Gastroesophageal sphincter (tissue), 3 donors: ENCODE data around the gene CSN1S1.

Experiments used
- POLR2AphosphoS5 ChIP-seq: sonication (generic); formaldehyde crosslinking; IDR thresholded peaks from one replicate; pipeline ENCODE4 v1.6.1; 2017; ENCODE audit warnings: antibody characterized with exemption
- TF ChIP-seq, protein P1 (sequence below), 4 experiments: fragments of 200-600 bp in 2 of 4; fragments of 450-650 bp in 2 of 4; sonication (generic) in 1 of 4; IDR thresholded peaks; one replicate each; pipeline ENCODE4 v1.5.1; 2017 to 2019; ENCODE audit warnings: antibody characterized with exemption in 4 of 4, mild to moderate bottlenecking in 2 of 4, moderate library complexity in 2 of 4

DNA sequence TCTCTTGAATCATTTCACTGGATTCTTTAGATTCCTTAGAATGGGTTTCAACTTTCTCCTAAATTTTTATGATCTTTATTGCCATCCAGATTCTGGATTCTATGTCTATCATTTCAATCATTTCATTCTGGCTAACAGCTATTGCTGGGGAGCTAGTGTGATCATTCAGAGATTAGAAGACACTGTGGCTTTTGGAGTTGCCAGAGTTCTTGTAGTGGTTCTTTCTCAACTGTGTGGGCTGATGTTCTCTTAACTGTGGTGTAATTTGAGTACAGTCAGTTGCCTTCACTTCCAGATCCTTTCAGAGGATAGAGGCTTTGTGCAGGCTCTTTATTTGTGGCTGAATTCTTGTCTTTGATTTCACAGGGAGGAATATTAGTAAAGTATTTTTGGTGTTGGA lies 46.7 kb downstream of the CSN1S1 start:
- TF ChIP-seq, protein P1, sequence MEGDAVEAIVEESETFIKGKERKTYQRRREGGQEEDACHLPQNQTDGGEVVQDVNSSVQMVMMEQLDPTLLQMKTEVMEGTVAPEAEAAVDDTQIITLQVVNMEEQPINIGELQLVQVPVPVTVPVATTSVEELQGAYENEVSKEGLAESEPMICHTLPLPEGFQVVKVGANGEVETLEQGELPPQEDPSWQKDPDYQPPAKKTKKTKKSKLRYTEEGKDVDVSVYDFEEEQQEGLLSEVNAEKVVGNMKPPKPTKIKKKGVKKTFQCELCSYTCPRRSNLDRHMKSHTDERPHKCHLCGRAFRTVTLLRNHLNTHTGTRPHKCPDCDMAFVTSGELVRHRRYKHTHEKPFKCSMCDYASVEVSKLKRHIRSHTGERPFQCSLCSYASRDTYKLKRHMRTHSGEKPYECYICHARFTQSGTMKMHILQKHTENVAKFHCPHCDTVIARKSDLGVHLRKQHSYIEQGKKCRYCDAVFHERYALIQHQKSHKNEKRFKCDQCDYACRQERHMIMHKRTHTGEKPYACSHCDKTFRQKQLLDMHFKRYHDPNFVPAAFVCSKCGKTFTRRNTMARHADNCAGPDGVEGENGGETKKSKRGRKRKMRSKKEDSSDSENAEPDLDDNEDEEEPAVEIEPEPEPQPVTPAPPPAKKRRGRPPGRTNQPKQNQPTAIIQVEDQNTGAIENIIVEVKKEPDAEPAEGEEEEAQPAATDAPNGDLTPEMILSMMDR (IDR thresholded peaks at IDR 0.05): no peak
- TF ChIP-seq POLR2AphosphoS5: no peak
